Stimulated activated CD4-positive, alpha-beta T cell treated with anti-CD3 and anti-CD28 coated beads, Interleukin-2, amount 100 ng/mL, for 24 hours (primary cell): ENCODE data around the gene MYL6B.

Source experiments
- DNase-seq, 2 donors: peaks; one replicate each; pipeline ENCODE4 v3.0.0-alpha.2; 2020

Gene MYL6B

DNA sequence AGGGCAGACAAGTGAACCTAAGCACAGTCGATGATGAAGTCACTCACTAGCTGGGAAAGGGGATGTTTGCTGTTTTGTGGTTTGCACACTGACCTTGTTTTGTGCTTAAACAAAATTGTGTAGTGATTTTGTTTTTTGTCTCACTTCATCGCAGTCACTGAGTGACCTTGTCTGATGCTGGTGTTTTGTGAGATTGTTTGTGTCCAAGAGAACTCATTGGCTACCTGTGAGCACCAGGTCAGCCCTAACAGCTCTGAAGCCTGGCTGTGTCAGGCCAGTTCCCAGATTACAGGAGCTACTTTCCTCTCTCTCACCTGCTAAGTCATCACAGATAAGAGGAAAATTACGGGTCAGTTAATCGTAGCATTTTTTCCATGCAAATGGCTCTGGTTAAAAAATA is 28.3 kb upstream of the MYL6B start:
- DNase-seq, result no peak

DNA sequence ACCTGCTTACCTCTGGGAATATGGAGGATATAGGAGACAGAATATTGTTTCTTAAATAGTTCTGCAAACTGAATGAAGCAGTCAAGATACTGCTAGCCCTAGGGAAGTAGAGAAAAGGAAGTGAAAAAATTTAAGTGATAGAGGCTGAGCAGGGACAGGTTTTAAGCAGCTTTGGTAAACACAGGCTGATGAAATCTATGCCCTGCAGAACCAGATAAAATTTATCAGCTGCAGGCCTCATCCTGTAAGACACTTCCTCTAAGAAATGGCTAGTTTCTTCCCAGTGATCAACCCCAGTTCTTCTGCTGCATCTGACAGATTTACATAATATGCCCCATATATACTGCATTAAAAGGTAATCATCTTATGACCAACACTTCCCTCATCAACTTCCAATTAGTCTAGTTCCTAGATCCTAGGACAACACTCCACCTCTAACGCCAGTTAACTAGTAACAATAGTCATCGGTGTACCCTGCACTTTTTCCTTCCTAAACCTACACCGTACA is 25.6 kb upstream of the MYL6B start:
- no peak for DNase-seq

DNA sequence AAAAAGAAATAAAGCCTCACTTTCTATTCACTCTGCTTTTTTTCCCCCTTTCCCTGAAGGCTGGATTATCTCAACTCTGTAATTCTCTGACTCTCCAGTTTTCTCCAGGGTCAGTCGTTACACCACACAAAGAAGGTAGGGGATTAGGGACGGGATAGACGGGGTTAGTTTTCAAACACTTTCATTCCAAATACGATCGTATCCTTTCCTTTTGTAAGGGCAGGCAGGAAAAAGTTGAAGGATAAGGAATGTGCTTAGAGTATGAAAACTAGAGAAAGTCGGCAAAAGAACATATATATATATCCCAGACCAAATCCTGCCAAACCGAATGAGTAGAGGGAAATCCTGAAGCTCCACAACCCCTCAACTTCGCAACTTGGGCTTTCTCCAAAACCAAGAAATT is 24.9 kb upstream of the MYL6B start:
- no peak for DNase-seq

DNA sequence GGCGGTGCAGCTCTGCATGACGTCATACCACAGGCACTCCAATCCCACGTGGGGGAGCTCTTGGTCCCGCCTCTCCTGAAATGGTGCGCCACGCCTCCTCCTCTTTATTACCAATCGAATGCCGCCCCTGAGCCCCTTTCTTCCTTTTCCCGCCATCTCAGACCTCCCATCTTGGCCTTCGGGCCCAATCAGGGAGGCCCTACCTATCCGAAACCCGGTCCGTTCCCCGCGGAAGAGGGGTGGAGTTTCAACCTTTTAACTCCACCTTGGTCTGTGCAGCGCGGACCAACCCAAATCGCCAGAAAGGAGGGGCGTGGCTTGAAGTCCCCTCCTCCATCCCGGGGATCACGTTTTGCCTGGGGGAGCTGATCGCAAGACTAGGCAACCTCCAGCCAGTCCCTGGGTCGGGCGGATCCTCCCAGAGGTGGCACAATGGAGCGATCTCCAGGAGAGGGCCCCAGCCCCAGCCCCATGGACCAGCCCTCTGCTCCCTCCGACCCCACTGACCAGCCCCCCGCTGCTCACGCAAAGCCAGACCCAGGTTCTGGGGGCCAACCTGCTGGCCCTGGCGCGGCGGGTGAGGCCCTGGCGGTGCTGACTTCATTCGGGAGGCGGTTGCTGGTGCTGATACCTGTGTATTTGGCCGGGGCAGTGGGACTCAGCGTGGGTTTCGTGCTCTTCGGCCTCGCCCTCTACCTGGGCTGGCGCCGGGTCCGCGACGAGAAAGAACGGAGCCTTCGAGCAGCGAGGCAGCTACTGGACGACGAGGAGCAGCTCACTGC is 24.3 kb upstream of the MYL6B start, which contains the start of gene ESYT1:
Gene ESYT1 (plus strand): TSS at position 380 of the 782 bp plus-strand sequence. CDS start 53 bp downstream, at position 433.
- peak; percentile 96 for DNase-seq

DNA sequence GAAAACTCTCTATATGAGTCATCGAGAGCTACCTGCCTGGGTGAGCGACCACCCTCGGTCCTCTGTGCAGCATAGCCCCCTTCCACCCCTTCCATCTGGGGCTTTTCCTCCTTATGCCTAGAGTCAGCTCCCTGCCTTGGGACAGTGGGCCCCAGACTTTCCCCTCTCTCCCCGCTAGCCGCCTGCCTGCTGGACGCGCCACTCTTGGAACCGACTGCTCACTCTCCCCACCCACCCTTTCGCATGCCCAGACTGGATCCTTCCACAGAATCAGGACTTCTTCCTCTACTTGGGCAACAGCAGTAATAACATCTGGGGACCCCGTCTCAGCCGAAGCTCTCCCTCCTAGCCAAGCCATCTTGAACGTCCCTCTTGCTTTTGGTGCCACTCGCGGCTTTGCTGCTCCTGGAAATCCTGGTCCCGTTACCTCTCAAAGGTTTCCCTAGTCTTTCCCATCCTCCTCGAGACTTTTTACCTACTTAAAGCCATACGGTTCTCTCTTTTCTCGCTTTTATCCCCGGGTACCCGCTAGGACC is 23.6 kb upstream of the MYL6B start:
- peak in 1 of 2 donors; percentile 32 for DNase-seq

DNA sequence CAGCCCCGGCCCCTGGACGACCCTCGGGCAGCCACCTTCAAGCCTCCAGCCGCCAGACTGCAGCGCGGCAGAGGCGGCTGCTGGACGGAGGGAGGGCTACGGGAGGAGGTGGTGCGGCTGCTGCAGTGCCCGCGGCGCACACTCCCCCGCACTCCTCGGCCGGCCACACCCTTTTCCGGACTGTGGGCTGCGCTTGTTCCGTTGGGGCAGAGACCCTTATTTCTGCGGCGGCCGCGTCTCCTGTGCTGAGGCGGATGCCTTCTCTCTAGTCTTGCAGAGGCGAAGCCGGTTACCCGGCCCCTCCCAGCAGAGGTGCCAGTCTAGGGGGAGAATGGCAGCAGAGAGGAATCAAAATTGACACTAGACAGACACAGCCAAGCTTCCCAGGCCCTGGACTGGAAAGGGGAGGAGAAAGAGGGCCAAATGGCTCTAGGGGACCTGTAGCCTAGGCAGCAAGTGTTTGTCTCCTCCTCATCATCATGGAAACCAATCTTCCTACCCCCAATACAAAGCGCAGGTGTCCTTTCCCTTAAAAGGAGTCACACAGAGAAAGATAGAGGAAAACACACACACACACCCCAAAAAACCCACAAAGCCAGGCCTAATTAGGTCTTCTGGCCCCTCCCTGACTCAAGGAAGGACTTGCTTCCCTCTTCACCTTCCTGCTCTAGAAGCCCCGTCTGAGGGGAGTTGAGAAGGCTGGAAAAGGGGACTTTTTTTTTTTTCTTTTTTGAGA is 23.0 kb upstream of the MYL6B start:
- DNase-seq, result peak; percentile 66 to 76

DNA sequence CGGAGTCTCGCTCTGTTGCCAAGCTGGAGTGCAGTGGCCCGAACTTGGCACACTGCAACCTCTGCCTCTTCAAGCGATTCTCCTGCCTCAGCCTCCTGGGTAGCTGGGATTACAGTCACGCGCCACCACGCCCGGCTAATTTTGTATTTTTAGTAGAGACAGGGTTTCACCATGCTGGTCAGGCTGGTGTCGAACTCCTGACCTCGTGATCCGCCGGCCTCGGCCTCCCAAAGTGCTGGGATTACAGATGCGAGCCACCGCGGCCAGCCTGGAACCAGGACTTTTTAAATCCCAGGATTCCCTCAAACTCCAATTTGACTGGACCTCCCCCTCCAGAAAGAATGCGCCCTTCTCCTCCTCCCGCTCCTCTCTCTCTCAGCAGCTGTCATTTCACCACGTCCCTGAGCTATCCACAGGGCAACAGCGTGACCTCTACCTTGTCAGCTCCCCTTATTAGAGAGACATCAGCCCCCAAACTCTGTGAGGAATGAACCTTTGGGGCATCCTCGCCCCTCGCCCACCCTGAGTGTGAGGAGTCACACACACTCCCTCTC is 22.4 kb upstream of the MYL6B start:
- DNase-seq, result no peak

DNA sequence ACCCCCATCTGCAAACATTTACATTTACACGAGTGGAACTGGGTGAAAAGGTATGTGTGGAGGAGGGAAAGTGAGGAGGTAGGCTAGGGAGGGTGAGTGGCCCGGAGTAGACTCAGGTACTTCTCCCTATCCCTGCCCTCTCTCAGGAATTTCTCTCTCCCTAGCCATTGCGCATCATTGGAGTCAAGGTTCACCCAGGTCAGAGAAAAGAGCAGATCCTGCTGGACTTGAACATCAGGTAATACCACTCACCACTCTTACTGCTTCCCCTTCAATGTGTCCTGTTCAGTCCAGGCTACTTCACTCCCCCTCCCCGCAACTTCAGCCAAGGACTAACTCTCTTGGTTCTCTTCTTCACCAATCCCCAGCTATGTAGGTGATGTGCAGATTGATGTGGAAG is 21.5 kb upstream of the MYL6B start:
- no peak for DNase-seq

DNA sequence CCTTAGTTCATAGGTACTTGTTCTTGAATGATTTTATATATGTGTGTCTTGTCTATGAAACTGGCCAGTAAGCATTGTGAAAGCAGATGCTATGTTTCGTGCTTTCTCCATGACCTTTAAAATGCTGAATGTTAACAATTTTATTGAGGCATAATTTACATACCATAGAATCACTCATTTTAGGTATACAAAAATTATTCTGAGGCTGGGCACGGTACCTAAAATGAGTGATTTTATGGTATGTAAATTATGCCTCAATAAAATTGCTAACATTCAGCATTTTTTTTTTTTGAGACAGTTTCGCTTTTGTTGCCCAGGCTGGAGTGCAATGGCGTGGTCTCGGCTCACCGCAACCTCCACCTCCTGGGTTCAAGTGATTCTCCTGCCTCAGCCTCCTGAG is 17.5 kb upstream of the MYL6B start:
- no peak for DNase-seq

DNA sequence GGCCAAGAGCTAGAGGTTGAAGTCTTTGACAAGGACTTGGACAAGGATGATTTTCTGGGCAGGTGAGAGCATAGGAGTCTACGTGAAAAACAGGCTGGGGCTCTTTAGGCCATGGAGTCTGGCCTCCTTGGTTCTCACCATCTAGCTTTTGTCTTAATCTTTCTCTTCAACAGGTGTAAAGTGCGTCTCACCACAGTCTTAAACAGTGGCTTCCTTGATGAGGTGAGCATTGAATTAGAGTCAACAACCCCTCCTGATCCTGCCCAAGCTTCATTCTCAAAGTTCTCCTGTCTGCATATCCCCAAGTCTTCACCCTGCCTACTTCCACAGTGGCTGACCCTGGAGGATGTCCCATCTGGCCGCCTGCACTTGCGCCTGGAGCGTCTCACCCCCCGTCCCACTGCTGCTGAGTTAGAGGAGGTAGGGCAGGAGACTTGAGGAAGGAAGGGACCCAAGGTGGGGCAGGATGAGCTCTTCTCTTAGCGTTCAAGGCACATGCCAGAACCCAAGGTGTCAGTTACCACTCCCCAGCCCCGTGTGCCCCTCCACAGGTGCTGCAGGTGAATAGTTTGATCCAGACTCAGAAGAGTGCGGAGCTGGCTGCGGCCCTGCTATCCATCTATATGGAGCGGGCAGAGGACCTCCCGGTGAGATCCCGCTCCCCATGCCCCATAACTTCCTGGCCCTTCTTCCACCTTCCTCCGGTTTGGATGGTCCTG is 14.4 kb upstream of the MYL6B start:
- DNase-seq, result no peak

DNA sequence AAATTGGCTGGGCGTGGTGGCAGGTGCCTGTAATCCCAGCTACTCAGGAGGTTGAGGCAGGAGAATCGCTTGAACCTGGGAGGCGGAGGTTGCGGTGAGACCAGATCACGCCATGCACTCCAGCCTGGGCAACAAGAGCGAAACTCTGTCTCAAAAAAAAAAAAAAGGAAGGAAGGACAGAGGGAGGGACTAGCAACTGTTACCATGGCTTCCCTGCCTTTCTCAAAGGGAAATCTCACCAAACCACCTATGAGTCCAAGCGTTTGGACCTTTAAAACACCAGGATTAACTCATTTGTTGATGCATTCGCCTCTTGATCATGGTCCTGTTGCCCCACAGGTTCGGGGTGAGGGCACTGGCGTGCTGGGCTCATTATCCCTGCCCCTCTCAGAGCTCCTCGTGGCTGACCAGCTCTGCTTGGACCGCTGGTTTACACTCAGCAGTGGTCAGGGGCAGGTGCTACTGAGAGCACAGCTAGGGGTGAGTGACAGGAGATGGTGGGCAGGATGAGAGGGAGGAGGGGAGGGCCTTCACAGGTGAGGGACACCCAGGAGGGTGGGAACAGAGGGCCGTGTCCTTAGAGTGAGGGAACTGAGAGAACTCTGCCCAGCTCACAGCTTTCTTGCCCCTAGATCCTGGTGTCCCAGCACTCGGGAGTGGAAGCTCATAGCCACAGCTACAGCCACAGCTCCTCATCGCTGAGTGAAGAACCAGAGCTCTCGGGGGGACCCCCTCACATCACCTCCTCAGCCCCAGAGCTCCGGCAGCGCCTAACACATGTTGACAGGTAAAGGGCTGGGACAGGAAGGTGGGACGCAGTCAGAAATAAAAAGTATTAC is 10.2 kb upstream of the MYL6B start:
- DNase-seq, result no peak

DNA sequence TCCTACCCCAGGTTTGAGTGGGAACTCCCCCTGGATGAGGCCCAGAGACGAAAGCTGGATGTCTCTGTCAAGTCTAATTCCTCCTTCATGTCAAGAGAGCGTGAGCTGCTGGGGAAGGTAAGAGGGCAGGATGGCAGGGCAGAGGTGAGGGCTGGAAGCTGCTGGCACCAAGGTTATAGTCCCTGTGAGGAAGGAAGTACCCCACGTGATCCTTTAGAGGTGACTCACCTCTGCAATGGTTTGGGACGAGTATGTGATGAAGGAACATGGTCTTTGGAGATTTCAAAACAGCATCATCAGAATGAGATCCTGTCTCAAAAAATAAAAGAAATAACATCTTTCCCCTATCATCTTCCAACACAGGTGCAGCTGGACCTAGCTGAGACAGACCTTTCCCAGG is 9.2 kb upstream of the MYL6B start:
- DNase-seq, result no peak

DNA sequence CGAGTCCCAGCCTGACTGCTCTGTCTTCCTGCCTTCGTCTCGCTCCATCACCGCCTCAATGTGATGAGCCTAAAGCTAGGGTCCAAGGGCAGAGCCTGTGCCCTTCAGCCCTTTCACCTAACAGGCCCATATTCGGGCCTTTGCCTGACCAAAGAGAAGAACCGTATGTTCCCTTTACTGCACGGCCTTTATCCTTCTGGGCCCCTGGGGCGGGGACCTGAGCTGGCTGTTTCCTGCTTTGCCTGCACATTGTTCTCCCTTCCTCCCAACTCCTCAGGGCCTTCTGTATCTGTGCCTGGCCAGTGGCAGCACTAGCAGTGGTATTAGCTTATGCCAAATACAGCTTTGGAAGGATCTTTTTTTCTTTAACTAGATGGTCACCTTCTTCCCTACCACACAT is 8.5 kb upstream of the MYL6B start:
- no peak for DNase-seq

DNA sequence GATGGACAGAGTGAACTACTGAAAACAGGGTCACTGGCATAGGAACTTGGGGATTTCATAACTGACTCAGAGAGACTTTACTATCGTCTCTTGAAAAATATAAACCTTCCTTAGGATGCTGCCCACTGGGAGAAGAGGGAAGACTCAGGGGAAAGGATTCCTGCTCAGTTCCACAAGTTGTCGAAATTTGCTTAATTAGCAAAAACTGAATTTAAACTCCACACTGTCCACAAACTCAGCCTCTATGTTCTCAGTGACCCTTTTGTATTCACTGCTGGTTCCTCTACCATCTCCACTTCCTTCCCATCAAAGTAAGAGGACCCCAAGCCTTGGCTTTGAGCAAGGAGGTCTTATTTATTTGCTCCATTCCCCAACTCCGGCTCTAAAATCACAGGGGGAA is 7.2 kb upstream of the MYL6B start:
- DNase-seq, result no peak

DNA sequence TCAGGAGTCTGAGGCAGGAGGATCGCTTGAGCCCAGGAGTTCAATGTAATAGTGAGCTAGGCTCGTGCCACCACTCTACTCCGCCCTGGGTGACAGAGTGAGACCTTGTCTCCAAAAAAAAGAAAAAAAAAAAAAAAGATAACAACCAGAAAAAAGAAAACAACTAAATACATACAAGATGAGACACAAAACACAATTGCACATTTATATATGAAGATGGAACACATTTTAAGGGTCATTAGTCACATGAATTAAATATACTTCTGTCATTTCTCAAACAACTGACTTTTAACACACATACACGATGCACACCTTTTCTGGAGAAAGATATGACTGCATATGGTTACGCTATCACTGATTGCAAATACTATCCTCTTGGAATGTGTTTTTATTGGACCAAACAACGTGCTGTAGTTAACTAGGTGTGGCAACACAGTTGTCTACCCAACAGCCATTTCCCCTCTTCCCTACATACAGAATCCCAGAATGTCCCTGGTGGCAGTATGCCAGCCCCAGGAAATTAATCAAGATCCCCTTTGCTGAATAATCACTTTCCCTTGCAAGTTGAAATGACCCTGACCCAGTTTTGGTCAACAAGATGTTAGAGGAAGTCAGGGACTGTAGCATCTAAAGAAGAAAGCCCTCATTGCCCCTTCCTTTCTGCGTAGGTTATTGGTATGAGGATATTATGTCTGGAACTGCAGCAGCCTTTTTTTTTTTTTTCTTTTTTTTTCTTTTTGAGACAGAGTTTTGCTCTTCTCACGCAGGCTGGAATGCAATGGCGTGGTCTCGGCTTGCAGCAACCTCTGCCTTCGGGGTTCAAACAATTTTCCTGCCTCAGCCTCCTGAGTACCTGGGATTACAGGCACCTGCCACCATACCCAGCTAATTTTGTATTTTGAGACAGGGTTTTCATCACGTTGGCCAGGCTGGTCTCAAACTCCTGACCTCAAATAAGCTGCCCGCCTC is 5.6 kb upstream of the MYL6B start:
- no peak for DNase-seq

DNA sequence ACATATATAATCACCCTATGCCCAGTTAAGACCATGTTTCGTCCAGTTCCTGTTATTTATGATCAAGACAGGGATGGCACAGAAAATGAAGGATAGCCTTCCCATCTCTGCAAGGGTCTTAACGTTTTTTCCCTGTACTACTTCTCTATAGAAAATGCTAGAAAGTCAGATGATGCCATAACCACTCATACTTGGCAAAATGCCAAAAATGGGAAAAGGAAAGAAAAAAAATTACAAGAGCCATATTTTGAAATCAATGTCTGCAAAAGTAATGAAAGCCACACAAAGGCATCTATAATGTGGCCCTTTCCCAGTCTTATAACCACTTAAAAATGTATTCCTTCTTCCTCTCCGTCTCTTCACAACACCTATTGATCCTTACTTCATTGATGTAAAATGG is 1.8 kb upstream of the MYL6B start:
- no peak for DNase-seq

DNA sequence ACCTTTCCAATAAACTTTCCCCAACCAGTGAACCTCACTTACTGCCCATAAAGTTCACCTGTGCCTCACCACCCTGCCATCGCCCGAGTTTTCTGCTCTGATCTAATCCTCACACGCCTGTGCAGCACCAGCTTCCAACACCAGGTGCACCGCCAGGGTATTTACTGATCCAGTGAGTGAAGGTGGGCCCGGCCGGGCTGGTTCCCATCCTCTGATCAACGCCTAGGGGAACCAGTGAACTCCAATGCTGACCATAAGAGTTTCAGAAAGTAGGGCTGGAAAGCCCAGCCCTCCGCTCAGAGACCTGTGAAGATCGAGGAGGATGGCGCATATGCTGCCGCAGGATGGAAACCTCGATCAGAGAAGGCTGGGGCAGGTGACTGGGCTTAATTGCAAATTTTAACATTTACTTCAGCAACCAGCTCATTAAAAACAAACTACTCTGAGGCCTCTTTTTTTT is 685 bp upstream of the MYL6B start:
- peak; percentile 72 to 77 for DNase-seq

DNA sequence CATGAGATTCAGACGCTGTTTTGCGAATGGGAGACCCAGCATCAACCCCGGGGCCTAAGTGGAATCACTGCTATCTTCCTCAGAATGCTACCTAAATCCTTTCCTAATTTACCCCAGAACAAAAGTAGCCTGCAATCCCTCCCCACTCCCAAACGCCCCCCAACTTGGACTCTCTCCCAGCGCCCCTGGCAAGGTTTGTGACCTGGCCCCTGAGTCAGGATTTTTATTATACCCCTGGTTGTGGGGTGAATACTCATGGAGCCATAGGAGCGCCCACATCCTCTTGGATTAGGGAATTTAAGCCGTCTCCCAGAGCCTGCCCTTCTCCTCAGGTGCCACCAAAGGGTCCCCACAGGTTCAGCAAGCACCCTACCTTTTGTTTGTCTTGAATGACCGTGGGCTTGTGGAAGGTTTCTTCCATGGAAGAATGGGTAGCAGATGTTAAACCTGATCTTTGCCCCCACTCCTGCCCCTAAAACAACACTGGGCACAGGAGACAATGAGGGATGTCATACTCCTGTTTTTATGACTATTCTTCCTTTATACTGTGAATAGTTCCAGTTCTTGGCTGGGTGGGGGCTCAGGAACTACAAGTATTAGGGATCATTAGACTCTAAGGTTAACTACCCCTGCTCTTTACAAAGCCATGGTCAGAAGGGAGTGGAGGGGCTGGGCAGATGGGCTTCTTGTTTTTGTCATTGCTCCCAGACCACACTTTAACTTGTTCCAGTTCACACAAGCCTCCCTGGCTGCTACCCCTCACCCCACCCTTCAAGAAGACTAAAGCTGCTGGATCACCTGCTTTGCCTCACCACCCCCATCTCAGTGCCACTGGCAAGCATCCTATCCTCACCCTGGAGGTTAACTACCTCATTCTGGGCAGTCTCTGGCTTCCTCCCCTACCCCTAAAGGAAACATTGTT is 630 bp downstream of the MYL6B start:
- DNase-seq, result no peak

DNA sequence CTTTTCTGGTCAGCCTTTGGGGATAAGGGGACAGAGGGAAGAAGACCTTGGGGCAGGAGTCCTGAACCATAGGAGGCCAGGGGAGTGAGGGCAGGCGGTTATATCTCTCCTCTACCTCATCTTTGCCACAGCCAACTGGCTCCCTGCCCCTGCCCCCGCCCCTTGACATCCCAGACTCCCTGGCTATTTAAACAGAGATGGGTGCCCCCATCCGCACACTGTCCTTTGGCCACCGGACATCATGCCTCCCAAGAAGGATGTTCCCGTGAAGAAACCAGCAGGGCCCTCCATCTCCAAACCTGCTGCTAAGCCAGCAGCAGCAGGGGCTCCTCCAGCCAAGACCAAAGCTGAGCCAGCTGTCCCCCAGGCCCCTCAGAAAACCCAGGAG is 1.3 kb downstream of the MYL6B start:
- DNase-seq, result no peak
